Measurements from ENCODE around the gene CIART. TPM values are rescaled to one million over a fixed set of nuclear protein-coding genes. Genes with fewer than 3 reads are reported as not detected.

The CIART gene
- total RNA-seq, 4 donors from 2014 or later: 13.7 to 26.0 (median 14.2) TPM

DNA sequence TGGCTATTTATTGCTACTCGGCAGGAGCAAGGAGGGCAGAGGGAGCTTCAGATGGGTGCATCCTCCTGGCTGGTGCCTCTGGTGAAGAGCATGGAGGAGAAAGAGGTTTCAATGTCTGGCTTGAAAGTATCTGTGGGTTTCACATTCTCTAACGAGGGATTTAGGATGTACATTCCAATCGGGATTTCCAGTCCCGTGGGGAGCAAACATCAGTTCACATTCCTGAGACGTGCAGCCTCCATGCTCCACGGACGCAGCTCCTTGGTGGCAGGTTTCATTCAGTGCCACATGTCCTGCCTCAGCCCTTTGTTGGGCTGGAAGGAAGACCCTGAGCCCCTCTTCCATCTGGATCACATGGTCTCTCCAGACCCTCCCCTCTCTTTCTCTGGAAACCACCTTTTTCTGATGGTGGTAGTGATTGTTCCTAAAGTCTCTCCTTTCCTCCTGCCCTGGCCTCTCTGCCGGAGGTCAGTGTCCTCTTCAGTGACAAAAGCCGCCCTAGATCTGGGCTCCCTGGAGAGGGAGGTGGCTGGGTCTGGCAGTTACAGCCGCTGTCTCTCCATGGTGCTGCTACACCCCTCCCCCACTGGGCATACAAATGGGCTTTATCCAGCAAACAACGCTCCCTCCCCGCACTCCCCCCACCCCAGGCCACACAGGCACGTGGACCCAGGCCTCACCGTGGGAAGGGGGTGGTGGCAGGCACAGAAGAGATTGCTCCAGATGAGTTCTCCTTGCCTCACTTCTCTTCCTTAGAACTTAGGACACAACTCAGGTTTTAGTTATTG is 25.6 kb upstream of the CIART start:
- TF ChIP-seq, protein P1, sequence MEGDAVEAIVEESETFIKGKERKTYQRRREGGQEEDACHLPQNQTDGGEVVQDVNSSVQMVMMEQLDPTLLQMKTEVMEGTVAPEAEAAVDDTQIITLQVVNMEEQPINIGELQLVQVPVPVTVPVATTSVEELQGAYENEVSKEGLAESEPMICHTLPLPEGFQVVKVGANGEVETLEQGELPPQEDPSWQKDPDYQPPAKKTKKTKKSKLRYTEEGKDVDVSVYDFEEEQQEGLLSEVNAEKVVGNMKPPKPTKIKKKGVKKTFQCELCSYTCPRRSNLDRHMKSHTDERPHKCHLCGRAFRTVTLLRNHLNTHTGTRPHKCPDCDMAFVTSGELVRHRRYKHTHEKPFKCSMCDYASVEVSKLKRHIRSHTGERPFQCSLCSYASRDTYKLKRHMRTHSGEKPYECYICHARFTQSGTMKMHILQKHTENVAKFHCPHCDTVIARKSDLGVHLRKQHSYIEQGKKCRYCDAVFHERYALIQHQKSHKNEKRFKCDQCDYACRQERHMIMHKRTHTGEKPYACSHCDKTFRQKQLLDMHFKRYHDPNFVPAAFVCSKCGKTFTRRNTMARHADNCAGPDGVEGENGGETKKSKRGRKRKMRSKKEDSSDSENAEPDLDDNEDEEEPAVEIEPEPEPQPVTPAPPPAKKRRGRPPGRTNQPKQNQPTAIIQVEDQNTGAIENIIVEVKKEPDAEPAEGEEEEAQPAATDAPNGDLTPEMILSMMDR (IDR thresholded peaks at IDR 0.05): no peak
- TF ChIP-seq EP300 (IDR thresholded peaks at IDR 0.05) (no peak), POLR2A (IDR thresholded peaks at IDR 0.05; ENCODE audit: low read depth) (no peak), POLR2AphosphoS5 (IDR thresholded peaks at IDR 0.05) (peak in 1 of 2 donors; percentile 10)
- no peaks in the 10 kb centered on the region for H3K27me3 ChIP-seq
- 27% methylated on average over 13 of the region's 14 CpGs for WGBS
- no peaks in the 10 kb centered on the region for H3K36me3 ChIP-seq
- H3K4me3 ChIP-seq: peak overlapping the region in 2 of 4 donors; percentile 19 to 35
- intact Hi-C loops (cut with DNase I): loop anchor here (2.0 kb wide), 1 partner anchor 24 kb away; no protein-coding TSS in a partner anchor
- no peak for DNase-seq (ENCODE audit: extremely low spot score)
- H3K9me3 ChIP-seq: no peaks in the 10 kb centered on the region
- peak overlapping the region; percentile 71 to 85 (median 81) for H3K27ac ChIP-seq (replicated peaks in 1 of 4)
- peaks cover 13 to 54% (median 45%) of the 10 kb centered on the region in 4 donors for H3K4me1 ChIP-seq

DNA sequence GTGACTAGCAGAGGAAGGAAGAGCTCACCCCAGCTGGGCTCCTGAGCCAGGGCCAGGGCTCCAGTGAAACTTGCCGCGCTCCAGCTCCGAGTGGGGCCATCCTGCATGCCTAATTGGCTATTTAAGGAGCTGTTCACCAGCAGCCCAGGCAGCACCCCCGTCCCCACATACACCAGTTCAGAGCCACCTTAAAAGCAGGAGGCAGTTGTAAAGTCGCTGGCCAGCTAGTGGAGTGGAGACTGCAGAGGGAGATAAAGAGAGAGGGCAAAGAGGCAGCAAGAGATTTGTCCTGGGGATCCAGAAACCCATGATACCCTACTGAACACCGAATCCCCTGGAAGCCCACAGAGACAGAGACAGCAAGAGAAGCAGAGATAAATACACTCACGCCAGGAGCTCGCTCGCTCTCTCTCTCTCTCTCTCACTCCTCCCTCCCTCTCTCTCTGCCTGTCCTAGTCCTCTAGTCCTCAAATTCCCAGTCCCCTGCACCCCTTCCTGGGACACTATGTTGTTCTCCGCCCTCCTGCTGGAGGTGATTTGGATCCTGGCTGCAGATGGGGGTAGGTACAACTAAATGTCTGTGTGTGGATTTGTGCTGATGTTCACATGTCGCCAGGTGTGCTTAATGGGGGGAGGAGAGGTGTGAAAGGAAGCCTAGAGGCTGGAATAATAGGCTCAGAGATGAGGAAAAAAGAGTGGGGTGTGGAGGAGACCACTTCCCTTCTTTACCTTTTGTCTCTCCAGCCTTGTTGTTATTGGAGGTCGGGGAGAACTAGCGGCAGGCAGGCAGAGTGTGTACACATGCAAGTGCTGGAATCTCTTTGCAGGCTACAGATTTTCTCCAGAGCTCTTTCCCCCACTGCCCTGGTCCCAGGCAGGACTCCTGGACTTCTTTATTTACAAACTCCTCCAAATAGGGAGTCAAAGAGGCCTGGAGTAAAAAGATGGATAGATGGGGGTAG is 24.4 kb upstream of the CIART start, which contains the start of gene CA14:
CA14 (plus strand) TSS at position 151 of the 962 bp plus-strand sequence; CDS start at position 506, 355 bp downstream.
- H3K4me3 ChIP-seq: peak within 1 kb of the TSS in 2 of 4 donors; percentile 5 to 35
- no peaks in the 10 kb centered on the region for H3K9me3 ChIP-seq
- no peak for DNase-seq (ENCODE audit: extremely low spot score)
- H3K4me1 ChIP-seq: peaks cover 13 to 54% (median 45%) of the 10 kb centered on the region in 4 donors
- H3K27ac ChIP-seq (replicated peaks in 1 of 4): peak within 1 kb of the TSS; percentile 71 to 85 (median 81)
- WGBS: 45% methylated on average over 13 of the region's 13 CpGs
- TF ChIP-seq POLR2A (IDR thresholded peaks at IDR 0.05; ENCODE audit: low read depth): no peak
- TF ChIP-seq, protein P1 (IDR thresholded peaks at IDR 0.05): no peak
- no peak for TF ChIP-seq EP300 (IDR thresholded peaks at IDR 0.05)
- TF ChIP-seq POLR2AphosphoS5 (IDR thresholded peaks at IDR 0.05): no peak
- no peaks in the 10 kb centered on the region for H3K27me3 ChIP-seq
- H3K36me3 ChIP-seq: no peaks in the 10 kb centered on the region
- intact Hi-C loops (cut with DNase I): loop anchor here (2.0 kb wide), 1 partner anchor 23 kb away; no protein-coding TSS in a partner anchor

DNA sequence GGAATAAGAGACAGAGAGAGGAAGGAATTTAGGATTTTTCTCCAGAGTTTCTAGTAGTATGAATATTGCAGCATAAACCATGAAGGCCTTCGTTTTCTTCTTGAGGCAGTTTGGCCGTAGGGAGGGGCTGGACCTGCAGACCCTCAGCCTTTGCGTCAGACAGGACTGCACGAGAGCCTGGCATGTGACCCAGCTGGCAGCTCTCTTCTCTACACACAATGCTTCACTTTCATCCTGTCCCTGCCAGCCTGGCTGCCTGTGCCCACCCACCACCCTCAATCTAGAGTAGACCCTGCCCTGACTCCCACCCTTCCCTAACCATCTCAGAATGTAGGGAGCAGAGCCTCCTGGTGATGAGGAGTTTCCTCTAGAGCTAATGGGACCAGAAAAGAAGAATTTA is 23.1 kb upstream of the CIART start:
- H3K4me3 ChIP-seq: no peak overlapping the region
- H3K27me3 ChIP-seq: no peaks in the 10 kb centered on the region
- H3K27ac ChIP-seq (replicated peaks in 1 of 4): peak overlapping the region in 3 of 4 donors; percentile 80 to 85 (median 82)
- TF ChIP-seq POLR2A (IDR thresholded peaks at IDR 0.05; ENCODE audit: low read depth) (no peak), POLR2AphosphoS5 (IDR thresholded peaks at IDR 0.05) (no peak), EP300 (IDR thresholded peaks at IDR 0.05) (no peak)
- TF ChIP-seq, protein P1 (IDR thresholded peaks at IDR 0.05): no peak
- 57% methylated on average over 4 of the region's 4 CpGs for WGBS
- H3K9me3 ChIP-seq: no peaks in the 10 kb centered on the region
- peaks cover 13 to 54% (median 45%) of the 10 kb centered on the region in 4 donors for H3K4me1 ChIP-seq
- peaks cover 0 to 5% (median 4%) of the 10 kb centered on the region in 4 donors for H3K36me3 ChIP-seq
- no peak for DNase-seq (ENCODE audit: extremely low spot score)
- intact Hi-C loops (cut with DNase I): no loop called here

DNA sequence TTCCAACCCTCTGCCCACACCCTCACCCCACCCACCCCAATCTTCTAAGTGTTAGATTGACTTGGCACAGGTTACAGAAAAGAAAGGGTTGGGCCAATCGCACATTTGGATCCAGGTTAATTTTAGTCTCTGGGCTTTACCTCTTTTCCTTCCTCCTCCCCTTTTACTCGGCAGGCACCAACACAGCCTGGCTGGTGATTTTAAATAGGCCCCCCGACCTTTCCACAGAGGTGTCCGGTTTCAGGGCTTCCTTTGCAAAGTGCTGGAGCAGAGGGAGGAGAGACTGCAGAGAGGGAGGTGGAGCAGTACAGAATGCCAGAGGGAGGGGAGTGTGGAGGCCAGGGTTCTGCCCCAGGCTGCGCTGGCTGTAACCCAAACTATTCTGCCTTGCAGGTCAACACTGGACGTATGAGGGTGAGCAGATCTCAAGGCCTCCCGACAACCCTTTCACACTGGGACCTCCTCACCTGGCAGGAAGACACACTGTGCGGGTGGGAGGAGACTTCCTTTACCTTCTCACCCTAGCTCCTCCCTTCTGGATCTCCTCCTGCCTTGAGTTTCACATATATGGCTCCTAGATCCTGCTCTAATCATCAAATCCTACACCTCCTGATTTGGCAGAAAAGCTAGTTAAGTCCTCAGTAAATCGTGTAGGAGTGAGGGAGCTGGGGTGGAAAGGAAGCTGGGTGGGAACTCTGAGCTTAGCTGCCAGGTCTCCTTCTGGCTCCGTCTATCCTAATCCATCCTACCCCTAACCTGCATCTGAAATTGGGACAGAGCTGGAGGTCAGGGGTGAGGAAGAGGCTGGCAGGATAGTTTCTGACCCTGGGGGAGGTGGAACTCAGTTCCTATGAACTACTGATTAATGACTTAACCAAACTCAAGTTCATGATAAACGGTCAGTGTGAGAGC is 22.3 kb upstream of the CIART start:
- 33% methylated on average over 10 of the region's 11 CpGs for WGBS
- peaks cover 0 to 13% (median 12%) of the 10 kb centered on the region in 4 donors for H3K36me3 ChIP-seq
- DNase-seq (ENCODE audit: extremely low spot score): no peak
- H3K4me3 ChIP-seq: no peak overlapping the region
- intact Hi-C loops (cut with DNase I): no loop called here
- H3K27ac ChIP-seq (replicated peaks in 1 of 4): peak overlapping the region in 3 of 4 donors; percentile 7 to 85 (median 80)
- peaks cover 13 to 54% (median 45%) of the 10 kb centered on the region in 4 donors for H3K4me1 ChIP-seq
- no peaks in the 10 kb centered on the region for H3K9me3 ChIP-seq
- no peaks in the 10 kb centered on the region for H3K27me3 ChIP-seq
- TF ChIP-seq POLR2A (IDR thresholded peaks at IDR 0.05; ENCODE audit: low read depth): no peak
- TF ChIP-seq, protein P1 (IDR thresholded peaks at IDR 0.05): no peak
- TF ChIP-seq POLR2AphosphoS5 (IDR thresholded peaks at IDR 0.05): no peak
- TF ChIP-seq EP300 (IDR thresholded peaks at IDR 0.05): no peak
